HG03439 (cell line): Measurements from ENCODE around the gene VILL.

ENCODE experiments used
- ATAC-seq: cut with Tn5 transposase; IDR thresholded peaks from one replicate; pipeline ENCODE4 v1.9.1; 2021; ENCODE audit warnings: mild to moderate bottlenecking, moderate library complexity; ENCODE audit not compliant: unreplicated experiment

The VILL gene

DNA sequence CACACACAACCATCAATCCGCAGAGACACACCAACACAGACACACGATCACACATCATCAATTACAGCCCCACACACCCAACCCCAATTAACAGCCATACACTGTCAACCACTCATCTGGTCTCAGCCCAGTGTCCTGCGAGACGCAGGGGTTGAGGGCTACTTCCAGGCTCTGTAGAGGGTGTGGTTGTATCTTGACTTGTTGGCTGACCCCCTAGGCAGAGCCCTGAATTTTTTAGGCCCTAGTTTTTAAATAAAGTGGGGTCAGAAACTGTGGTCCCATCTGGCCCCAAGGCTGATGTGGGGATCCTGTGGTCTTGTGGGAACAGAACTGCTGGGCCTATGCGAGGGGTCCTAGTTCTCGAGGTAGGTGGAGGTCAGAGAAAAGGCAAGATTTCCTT, 9.2 kb downstream of the VILL start:
- ATAC-seq, result no peak

DNA sequence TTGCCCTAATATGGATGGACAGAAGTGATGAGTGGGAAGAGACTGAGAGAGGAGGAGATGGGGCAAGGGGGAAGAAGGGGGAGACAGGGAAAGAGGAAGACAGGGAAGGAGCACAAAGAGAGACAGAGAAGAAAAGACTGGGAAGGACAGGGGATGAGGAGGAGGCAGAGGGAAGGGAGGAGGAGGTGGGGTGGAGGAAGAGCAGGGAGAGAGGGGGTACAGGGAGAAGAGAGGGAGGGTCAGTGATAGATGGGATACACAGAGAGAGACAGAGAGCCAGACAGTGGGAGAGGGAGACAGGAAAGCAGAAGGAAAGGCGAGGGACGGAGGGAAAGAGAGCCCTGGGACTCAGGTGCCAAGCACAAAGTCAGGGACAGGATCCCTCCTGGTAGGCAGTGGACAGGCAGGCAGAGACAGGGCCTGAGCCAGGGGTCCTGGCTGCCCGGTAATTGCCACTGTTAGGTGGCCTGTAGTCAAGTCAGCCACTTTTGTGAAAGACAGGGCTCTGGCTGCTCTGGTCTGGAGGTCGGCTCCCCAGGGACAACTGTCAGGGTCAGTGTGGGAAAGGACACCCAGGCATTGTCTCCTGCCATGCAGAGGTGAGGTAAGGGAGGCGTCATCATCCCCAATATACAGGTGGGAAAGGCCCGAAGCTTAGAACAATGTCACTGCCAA, 9.8 kb downstream of the VILL start:
- no peak for ATAC-seq

DNA sequence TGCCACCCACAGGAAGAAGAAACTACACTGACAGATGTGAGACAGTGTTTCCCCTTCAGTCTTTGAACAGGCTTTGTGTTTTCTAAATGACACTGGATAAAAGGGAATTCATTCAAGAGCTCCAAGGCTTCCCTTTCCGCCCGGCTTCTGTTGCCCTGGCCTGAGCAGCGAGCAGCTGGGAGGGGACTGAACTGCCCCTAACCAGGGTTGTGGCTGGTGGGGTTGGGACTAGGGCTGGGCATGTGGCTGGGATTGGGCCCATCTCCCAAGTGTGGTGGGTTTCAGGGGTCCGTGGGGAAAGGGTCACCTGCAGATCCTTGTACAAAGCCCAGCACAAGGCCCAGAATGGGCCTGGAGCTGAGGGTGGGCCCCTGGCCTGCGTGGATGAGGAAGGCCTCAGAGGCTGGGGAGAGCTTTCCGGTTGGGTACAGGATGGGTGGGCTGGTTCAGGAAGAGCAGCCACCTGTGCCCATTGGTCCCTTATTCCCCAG, 10.4 kb downstream of the VILL start:
- no peak for ATAC-seq

DNA sequence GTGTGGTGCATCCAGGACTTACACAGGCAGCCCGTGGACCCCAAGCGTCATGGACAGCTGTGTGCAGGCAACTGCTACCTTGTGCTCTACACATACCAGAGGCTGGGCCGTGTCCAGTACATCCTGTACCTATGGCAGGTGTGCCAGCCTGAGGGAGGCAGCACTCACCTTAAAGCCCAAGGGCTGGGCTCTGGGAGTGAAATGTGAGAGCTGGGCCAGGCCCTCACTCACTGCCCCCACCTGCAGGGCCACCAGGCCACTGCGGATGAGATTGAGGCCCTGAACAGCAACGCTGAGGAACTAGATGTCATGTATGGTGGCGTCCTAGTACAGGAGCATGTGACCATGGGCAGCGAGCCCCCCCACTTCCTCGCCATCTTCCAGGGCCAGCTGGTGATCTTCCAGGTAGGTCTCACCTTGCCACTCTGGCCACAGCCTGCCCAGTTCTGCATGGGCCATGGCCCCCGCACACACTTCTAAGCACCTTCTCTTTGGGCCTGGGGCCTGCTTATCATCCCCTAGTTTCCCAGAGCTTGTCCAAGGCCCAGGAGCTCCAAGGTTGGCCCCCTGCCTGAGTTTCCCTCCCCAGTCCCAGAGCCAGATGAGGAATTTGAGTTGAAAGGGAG, 11.0 kb downstream of the VILL start:
- ATAC-seq, result no peak

DNA sequence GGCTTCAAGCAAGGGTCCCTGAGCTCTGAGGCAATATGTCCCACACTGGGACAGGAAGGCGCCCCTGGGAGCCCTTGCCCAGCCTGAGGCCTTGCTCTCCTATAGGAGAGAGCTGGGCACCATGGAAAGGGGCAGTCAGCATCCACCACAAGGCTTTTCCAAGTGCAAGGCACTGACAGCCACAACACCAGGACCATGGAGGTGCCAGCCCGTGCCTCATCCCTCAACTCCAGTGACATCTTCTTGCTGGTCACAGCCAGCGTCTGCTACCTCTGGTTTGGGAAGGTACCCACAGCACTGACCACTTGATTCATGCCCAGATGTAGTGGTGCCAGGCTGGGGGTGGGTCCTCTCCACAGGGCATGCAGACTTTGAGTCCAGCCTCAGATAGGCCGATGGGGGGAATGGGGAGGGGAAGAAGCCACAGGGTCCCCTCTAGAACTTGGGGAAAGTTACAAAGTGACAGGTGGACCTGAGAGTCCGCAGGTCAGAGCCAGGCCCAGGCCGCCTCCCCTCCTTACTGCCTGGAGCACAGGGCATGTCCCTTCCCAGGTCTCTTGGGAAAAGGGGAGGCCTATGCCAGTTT, 11.8 kb downstream of the VILL start:
- no peak for ATAC-seq

DNA sequence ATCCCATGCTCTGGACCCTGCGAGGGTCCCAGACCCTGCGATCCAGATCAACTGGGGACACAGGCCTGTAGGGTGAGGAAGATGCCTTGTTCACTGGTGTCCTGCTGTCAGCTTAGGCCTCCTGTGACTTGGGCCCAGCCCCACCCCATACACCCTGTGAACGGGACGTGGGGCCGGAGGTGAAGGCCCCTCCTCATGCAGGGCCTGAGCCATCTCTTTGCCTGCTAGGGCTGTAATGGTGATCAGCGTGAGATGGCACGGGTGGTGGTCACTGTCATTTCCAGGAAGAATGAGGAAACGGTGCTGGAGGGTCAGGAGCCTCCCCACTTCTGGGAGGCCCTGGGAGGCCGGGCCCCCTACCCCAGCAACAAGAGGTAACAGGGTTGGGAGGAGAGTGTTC, 12.4 kb downstream of the VILL start:
- no peak for ATAC-seq

DNA sequence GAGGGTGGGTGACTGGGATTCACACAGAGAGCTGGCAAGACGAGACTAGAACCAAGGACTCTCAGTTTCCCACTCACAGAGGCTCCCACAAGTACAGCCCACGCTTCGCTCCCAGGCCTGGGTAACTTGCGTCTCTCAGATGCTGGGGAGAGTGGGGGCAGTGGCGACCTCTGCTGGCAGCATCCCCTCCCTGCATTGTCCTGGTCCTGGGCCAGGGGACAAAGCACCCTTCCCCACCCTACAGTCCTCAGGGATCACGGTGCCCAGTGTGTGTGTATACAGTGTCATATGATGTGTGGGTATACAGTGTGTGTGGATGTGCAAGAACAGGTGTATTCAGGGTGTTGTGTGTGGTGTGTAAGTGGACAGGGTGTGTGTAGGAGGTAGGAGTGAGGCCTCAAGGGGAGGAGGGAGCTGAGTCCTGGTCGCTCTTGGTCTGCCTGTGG, 12.8 kb downstream of the VILL start:
- no peak for ATAC-seq

DNA sequence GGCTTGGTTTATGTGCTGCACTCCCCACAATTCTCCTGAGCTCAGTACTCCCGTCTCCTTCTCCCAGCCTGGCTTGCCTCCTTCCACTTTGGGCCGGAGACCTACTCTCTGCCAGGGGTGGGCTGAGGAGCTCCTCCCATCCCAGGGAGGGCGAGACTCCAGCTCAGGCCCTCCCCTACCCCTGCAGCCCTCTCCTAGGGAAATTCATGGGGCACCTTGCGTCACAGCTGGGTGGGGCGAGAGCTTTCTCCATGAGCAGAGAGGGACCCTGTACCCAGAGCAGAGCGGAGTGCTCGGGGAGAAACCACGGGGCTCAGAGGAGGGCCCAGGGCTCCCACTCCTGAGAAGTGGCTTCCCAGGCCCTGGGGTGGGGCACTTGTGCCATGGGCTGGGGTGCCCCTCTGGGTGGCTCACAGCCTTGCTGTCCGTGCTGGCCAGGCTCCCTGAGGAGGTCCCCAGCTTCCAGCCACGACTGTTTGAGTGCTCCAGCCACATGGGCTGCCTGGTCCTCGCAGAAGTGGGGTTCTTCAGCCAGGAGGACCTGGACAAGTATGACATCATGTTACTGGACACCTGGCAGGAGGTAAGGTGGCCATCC, 13.3 kb downstream of the VILL start:
- no peak for ATAC-seq

DNA sequence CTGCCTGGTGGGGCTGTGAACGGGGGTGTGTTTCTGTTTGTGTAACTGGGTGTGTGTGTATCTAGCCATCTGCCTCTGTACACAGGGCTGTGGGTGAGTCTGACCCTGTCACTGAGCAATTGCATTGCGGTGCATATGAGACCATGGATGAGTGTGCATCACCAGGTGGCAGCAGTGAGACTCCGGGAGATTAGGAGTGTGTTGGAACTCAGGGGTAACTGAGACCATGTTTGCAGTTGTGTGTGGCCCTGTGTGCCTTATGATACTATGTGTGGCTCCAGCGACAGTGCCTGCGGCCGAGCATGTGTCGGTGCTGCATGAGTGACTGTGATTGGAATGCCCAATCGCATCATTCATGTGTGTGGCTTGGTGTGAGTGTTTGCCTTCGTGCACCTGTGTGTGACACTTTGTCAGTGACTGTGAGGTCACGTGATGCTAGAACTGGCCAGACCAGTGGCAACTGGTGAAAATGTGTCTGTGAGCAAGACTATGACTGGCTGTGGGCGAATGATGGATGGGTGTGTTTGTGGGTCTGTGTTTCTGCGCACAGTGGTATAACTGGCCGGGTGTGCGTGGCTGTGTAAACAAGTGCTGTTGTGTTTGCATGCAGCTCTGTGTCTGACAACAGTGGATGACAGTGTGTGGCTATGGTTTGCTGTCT, 14.0 kb downstream of the VILL start:
- no peak for ATAC-seq

DNA sequence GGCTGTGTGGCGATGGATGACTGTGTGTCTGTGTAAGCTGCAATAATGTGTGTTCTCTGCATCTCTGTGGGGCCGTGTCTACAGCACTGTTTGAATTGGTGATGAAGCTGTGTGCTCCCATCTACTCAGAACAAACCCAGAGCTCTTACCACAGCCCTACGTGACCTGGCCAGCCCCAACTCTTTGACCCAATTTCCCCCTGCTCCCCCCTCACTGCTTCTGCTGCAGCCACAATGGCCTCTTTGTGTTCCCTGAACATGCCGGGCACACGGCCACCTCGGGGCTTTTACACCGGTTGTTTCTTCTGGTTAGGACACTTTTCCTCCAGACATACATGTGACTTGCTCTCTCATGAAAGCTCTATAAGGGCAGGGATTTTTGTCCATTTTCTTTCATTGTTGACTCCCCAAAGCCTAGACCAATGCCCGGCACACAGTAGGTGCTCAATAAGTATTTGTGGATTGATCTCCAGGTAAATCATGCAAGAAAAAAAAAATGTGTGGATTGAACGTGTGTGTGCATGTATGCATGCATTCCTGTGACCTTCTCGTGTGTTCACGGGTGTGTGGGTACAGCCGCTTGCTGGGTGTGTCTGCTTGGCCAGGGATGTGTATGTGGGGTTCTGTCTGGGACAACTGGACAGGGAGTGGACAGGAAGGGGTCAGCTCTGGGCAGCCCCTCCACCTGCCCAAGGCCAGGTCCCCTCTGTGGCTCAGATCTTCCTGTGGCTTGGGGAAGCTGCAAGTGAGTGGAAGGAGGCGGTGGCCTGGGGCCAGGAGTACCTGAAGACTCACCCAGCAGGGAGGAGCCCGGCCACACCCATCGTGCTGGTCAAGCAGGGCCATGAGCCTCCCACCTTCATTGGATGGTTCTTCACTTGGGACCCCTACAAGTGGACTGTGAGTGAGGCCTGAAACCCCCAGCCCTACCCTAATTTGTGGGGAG, 14.8 kb downstream of the VILL start:
- no peak for ATAC-seq

DNA sequence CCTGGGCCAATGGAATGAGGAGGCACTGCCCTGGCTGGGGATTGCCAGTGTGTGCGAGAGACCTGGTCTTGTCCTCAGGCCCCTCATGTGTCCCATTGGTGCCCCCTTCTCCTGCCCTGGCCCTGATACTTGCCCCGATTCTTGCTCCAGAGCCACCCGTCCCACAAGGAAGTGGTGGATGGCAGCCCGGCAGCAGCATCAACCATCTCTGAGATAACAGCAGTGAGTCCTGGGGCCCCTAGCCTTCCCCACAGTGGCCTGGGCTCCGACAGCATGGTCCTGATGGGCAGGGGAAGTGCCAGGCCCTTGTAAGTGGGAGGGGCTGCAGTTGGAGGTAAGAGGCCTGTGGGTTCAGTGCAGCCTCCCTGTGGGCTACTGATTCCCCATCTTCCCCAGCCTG, 15.4 kb downstream of the VILL start:
- no peak for ATAC-seq

DNA sequence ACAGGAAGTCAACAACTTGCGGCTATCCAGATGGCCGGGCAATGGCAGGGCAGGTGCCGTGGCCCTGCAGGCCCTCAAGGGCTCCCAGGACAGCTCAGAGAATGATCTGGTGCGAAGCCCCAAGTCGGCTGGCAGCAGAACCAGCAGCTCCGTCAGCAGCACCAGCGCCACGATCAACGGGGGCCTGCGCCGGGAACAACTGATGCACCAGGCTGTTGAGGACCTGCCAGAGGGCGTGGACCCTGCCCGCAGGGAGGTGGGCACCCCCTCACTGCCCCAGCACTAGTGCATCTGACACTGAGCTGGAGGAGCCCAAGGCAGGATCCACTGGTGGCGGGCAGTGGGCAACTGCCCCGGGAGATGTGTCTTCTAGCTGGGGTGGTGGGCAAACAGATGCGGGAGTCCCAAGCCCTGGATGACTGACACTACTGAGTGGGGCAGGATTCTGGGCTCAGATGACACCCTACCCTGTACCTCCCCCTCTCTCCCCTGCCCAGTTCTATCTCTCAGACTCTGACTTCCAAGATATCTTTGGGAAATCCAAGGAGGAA, 15.9 kb downstream of the VILL start:
- ATAC-seq, result no peak

DNA sequence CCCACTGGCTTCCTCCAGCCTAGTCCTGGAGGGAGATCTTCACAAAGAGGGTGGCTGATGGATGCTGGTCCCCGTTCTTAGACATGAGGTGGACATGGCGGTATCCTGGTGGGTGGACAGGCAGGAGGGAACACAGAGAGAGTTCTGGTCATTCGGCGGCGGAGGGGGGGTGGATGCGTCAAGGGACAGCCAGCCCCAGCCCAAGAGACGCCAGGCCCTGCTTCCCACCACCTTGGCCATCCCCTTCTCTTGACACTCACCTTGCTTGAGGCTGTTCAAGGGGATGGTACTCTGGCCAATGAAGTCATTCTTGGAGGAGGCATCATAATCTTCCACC, 17.1 kb downstream of the VILL start:
- no peak for ATAC-seq

DNA sequence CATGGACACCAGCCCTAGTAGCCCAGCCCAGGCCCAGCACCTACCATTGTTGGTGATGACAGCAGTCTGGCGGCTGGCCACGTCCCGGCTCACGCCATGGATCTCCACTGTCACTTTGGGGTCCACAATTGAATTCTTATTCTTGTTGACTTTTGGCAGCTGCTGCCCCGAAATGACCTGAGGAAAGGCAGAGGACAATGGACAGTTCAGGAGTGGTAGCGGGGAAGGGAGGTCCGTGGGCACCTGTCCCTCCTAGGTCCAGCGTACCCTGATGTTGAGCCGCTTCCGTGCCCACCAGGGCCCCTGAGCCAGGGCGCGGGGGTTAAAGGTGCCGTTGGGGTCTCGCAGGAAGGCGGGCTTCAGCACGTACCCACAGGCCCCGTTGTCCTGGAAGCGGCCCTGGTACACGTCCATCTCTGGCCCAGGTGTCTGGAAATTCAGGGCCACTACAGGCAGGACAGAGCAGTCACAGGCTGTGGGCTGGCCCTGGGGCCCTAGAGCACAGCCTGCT, 17.7 kb downstream of the VILL start:
- no peak for ATAC-seq

DNA sequence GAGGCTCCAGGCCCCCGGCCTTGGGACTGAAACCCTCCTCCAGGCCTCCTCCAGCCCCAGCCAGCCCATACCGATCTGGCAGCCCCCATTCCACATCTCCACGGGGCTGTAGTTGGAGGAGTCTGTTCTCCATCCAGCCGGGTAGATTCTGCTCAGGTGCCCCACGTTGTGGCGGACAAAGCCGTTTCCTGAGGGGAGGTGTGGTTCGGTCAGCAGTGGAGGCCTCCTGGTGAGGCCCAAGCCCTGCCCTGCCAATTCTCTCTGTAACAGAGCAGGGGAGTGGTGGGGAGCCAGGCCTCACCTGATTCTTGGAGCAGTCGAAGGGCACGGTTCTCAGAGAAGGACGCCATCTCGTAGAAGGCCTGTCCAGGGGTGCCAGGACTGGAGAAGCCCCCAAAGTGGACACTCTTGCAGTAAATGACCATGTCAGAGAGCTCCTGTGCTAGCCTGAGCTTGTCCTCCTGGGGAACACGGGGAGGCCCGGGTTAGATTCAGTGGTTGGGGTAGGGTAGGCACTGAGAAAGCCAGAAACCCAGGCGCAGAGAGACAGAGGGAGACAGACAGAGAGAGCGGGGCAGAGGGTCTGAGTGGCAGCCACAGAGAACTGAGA, 18.5 kb downstream of the VILL start:
- ATAC-seq, result no peak

DNA sequence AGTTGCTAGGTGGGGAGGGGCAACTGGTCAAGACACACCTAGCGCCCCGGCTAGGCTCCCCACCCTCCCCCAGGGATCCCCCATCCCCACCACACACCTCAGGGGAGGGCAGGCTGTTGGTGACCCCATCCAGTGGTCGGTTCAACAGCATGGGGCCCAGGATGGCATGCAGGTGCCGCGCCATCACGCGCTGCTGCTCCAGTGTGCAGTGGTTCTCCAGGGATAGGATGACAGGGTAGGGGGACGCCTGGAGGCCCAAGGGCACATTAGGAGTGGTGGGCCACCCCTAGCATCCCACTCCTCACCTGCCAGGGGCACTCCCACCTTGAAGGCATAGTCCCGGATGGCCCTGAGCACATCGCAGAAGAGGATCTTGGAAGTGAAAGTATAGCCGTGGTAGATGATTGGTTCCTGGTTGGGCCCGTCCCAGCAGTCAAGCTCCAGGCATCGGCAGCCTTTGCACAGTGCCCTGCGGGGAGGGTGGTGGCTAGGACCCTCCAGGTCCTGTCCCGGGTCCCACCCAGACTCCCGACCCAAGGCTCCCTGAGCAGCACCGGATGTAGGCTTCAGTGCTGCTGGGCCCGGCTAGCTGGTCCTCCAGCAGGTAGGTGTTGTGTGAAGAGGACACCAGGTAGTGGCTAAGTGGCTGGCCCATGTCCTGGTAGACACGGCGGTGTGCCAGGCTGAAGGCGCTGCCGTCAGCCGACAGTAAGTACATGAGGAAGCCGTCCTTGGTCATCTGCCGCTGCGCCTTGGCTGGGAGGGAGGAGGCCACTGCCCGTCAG, 19.4 kb downstream of the VILL start:
- ATAC-seq, result no peak

DNA sequence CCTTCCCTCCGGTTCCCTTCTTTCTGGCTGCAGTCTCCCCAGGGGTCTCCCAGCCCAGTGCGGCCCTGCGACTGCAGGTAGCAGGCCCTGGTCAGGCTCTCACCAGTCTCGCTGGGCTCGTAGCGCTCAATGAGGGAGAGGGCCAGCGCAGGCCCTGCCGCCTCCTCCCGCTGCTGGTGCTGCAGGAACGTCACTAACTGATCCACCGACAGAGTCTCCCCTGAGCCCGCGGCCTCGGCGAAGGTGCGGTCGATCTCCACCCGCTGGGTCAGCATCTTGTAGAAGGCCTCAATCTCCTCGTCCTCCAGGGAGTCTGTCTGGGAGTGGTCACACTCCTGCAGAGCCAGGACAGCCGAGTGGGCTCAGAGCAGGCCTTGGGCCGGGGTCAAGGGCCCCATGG, 20.5 kb downstream of the VILL start:
- no peak for ATAC-seq

DNA sequence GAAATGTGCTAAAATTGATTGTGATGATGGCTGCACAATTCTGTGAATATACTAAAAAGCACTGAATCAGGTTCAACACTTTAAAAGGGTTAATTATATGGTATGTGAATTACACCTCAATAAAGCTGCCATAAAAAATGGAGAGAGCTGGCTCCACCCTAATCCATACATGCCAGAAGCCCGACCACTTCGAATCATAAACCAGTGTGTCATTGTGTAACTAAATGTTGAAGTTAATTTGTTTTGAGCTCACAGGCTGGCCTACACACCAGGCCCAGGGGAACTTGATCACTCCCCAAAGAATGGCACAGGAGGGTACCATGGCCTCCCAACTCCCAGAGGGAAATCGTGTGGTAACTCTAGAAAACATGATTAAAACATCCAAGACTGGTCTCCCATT, 24.9 kb downstream of the VILL start:
- ATAC-seq, result no peak

DNA sequence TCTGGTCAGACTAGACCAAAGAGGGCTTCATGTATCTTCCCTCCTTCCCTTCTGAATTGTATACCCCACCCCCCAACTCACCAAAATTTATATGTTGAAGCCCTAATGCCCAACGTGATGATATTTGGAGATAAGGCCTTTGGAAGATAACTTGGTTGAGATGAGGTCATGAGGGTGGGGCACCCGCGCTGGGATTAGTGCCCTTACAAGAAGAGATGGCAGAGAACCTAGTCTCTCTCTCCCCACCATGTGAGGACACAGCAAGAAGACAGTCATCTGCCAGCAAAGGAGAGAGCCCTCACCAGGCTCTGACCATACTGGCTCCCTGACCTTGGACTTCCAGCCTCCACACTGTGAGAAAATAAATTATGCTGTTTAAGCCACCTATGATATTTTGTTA, 25.4 kb downstream of the VILL start:
- ATAC-seq, result no peak
